ENCODE results near the gene HYAL3.
A peak's percentile ranks its signal among the peaks of the same experiment; 100 is the strongest.
"Not testable (repeated sequence)": the region's sequence is repeated elsewhere in the genome, so short reads cannot be mapped to it uniquely, and the experiment has no call there.

Gene HYAL3

DNA sequence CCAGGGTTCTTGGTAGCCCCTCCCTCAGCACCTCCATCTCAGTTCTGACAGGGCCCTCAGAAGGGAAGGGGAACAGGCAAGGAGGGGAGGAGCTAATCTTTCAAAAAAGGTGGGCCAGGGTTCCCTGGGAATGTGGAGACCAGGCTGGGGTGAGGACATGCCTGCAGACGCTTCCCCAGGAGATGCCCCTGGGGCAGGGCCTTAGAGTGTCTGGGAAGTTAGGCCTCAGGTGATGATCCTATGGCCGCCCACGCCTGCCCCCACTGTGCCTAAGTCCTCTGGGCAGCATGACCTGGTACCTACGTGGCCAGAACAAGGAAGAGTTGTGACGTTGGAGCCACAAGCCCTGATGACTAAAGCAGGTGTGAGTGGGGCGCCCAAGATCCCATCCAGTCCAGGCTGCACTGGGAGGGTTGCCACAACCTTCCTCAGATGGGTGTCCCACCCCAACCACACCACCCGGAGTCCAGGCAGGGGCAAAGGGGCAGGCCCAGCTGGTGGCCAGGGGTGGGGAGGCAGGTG, 34.2 kb downstream of the HYAL3 start:
- no peak overlapping the region for H3K4me3 ChIP-seq (ENCODE audit: low read depth, low read length)
- TF ChIP-seq, protein P1, sequence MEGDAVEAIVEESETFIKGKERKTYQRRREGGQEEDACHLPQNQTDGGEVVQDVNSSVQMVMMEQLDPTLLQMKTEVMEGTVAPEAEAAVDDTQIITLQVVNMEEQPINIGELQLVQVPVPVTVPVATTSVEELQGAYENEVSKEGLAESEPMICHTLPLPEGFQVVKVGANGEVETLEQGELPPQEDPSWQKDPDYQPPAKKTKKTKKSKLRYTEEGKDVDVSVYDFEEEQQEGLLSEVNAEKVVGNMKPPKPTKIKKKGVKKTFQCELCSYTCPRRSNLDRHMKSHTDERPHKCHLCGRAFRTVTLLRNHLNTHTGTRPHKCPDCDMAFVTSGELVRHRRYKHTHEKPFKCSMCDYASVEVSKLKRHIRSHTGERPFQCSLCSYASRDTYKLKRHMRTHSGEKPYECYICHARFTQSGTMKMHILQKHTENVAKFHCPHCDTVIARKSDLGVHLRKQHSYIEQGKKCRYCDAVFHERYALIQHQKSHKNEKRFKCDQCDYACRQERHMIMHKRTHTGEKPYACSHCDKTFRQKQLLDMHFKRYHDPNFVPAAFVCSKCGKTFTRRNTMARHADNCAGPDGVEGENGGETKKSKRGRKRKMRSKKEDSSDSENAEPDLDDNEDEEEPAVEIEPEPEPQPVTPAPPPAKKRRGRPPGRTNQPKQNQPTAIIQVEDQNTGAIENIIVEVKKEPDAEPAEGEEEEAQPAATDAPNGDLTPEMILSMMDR (IDR thresholded peaks at IDR 0.05; ENCODE audit: control insufficient read depth, extremely low read depth, insufficient read depth) = no peak
- DNase-seq (ENCODE audit: low read depth) = no peak

DNA sequence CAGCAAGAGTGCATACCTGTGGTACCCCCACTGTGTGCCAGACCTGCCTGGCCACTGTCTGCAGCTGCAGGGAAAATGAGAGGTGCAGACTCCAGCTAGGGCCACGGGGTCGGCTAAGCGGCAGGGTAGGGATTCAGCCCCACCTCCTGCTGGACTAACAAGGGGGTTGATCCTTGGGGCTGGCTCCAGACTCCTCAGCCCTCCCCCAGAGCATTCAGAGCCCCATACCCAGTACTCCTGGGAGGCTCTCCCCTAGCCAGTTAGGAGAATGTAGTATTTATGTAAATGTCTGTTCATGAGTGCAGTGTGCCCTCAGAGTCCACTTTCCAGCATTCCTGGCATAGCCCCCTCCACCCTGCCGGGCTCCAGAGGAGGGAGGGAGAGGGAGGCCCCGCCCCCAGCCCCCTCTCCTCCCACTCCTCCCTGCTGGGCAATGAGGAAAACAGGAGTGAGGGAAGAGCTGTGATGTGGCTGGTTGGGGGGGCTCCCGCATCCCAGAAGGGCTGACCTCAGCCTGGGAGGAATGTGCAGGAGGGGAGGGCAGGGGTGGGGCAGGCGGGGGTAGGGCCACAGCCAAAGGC, 34.7 kb downstream of the HYAL3 start:
- H3K4me3 ChIP-seq (ENCODE audit: low read depth, low read length) = no peak overlapping the region
- DNase-seq (ENCODE audit: low read depth) = no peak

DNA sequence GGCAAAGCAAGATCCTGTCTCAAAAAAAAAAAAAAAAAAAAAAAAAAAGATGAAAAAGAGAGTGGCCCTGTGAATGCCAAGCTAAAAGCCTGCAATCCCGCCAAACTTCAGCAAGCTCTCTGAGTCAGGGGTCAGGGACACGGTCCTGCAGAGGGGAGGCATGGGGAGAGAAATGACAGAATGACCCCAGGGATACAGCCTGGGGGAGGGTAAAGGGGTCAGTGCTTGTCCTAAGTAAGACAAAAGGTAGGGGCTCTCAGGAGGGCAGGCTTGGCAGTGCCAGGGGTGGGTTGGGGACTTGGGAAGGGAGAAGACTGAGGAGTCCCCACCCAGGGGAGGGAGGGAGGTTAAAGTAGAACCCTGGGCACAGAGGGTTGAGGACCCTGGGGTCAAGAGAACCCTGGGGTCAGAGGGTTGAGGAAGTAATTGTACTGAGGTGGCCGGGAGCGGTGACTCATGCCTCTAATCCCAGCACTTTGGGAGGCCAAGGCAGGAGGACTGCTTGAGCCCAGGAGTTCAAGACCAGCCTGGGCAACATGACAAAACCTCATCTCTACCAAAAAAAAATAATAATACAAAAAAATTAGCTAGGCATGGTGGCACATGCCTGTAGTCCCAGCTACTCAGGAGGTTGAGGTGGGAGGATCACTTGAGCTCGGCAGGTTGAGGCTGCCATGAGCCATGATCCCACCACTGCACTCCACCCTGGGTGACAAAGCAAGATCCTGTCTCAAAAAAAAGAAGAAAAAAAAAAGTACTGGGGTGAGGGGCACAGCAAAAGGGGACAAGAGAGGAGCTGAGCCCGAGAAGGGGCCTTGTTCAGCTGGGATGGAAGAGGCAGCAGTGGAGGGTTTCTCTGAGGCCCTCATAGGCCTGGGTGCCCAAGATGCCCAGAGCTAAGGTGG, 35.5 kb downstream of the HYAL3 start:
- no peak for DNase-seq (ENCODE audit: low read depth)
- no peak overlapping the region for H3K4me3 ChIP-seq (ENCODE audit: low read depth, low read length)
- TF ChIP-seq, protein P1 (IDR thresholded peaks at IDR 0.05; ENCODE audit: control insufficient read depth, extremely low read depth, insufficient read depth) = no peak

More for the DNA sequence above, 34.7 kb downstream of the HYAL3 start:
- TF ChIP-seq, protein P1 (IDR thresholded peaks at IDR 0.05; ENCODE audit: control insufficient read depth, extremely low read depth, insufficient read depth) = no peak

DNA sequence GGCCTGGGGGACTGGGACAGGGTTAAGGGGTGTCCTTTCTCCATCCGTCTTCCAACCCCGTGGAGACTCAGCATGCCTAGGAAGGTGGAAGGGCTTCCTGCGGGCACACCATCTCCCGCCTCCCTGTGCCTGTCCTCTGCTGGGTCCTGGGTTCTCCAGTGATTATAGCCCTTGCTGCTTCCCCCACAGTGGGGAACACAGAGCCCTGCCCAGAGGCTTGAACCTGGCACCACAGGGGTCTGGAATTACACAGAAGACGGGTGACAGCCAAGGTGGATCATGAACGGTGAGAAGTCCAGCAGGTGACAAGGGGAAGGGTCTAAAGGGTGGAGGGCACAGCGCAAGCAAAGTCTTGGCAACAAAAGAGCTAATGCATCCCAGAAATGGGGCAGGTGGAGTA, 36.4 kb downstream of the HYAL3 start:
- H3K4me3 ChIP-seq (ENCODE audit: low read depth, low read length) = no peak overlapping the region
- TF ChIP-seq, protein P1 (IDR thresholded peaks at IDR 0.05; ENCODE audit: control insufficient read depth, extremely low read depth, insufficient read depth) = no peak
- DNase-seq (ENCODE audit: low read depth) = no peak

DNA sequence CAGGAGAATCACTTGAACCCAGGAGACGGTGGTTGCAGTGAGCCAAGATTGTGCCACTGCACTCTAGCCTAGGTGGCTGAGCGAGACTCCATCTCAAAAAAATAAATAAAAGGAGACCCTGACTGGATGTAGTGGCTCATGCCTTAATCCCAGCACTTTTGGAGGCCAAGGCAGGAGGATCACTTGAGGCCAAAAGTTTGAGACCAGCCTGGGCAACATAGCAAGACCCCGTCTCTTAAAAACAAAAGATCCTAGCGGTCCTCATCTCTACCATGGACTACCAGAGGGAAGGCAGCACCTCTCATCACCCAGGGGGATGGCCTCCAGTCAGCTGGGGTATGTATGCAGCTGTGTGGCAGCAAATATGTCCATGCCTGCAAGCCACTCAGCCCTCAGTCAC, 37.0 kb downstream of the HYAL3 start:
- not testable (repeated sequence) for DNase-seq (ENCODE audit: low read depth); H3K4me3 ChIP-seq (ENCODE audit: low read depth, low read length)

DNA sequence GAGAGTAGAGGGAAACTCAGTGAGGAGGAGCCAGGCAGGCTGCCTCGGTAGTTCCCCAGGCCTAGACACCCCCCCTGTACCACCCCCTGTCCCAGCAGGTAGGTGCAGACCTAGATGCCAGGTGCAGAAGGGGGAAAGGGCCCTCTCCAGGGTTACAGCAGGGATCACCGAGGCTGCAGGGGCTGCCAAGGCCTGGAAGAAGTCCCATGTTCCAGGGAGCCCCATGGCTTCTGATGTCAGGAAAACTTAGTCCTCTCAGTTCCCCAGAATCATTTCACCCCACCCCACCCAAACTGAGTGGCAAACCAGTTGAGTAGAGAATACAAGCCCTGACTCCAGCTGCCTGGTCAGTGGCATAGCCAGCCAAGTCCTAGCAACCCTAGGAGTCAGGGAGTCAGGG, 37.7 kb downstream of the HYAL3 start:
- DNase-seq (ENCODE audit: low read depth) = no peak
- TF ChIP-seq, protein P1 (IDR thresholded peaks at IDR 0.05; ENCODE audit: control insufficient read depth, extremely low read depth, insufficient read depth) = no peak
- peak overlapping the region; percentile 66 for H3K4me3 ChIP-seq (ENCODE audit: low read depth, low read length)

DNA sequence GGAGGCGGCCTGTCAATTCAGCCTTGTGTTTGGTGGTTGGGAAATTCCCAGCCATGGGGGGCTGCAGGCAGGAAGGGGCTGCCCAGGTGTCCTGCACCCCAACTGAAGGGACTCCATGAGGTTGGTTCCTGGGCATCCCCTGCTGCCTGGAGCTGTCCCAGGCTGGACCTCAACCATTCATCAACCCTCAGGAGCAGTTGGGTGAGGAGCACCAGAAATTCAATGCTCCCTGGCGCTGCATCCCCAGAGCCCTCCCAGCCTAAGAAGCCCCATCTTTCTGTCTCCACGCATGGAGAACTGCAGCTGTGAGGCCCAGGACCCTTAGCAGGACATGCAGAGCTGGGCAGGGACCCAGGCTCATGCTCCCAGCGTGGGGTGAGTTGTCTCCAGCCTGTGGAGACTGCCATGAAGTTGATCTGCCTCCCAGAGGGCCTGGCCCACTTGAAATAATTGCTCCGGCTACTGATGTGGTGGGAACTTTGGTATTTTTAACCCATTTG, 38.2 kb downstream of the HYAL3 start:
- H3K4me3 ChIP-seq (ENCODE audit: low read depth, low read length) = peak overlapping the region; percentile 66
- TF ChIP-seq, protein P1 (IDR thresholded peaks at IDR 0.05; ENCODE audit: control insufficient read depth, extremely low read depth, insufficient read depth) = no peak
- DNase-seq (ENCODE audit: low read depth) = no peak

Data from LNCaP clone FGC (cell line).